Left renal cortex interstitium (tissue), 4 donors: ENCODE results near the gene SSBP4. TPM values are rescaled to one million over a fixed set of nuclear protein-coding genes. Genes with fewer than 3 reads are reported as not detected.

Experiments used
- DNase-seq, 4 donors: peaks; one replicate each; pipeline ENCODE4 v3.0.0-alpha.2; 2013; ENCODE audit warnings: low read depth in 4 of 4, low spot score in 2 of 4, missing footprints in 1 of 4
- polyA plus RNA-seq, 4 donors: library from polyadenylated mRNA; unstranded; fragments of 120-200 nt; gene quantifications; one replicate each; pipeline ENCODE4 v1.2.1, GENCODE V29; 2013; ENCODE audit not compliant: insufficient read length in 4 of 4

The SSBP4 gene
- polyA plus RNA-seq, 4 donors = 56.3 to 130 (median 114) TPM

GRCh38 chr19:18419699-18420460 is 682 bp downstream of the SSBP4 start:
- no peak for DNase-seq

DNA sequence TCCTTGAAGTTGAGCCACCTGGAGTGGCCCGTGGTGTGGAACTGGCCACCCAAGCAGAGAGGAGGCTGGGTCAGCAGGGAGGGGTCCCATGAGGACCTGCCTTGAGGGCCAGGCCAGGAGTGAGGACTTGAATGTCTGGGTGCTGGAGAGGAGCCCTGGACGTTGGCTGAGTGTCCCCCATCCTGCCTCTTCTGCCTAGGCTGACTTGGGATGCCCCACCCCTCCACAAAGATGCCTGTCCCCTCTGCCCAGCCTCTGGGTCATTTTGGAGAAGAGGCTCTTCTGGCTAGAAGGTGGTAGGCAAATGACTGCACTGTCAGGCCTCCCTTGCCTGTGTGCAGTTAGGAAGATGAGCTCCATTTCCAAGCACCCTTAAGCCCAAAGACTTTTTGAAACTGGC is 1.7 kb downstream of the SSBP4 start:
- no peak for DNase-seq

DNA sequence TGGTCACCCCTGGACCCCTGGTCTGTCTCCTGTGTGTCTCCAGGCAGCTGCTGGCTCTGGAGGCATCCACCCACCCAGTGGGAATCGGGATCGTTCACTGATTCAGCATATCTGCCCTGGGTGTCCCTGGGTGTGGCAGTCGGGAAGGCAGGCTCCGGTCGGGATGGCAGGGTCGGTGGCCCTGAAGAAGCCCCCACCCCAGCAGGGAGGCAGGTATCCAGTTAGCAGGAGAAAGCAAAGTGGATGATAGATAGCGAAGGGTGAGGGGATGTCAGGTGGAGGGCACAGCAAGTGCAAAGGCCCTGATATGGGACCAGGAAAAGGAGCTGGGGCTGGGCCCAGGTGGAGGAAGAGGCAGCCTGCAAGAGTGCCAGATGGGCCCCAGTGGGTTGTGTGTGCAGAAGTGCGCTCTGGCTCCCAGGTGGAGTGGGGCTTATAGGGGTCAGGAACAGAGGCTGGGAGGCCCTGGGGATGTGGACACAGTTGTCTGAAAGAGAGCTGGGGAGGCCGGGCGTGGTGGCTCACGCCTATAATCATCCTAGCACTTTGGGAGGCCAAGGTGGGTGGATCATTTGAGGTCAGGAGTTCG is 2.3 kb downstream of the SSBP4 start:
- DNase-seq = no peak

DNA sequence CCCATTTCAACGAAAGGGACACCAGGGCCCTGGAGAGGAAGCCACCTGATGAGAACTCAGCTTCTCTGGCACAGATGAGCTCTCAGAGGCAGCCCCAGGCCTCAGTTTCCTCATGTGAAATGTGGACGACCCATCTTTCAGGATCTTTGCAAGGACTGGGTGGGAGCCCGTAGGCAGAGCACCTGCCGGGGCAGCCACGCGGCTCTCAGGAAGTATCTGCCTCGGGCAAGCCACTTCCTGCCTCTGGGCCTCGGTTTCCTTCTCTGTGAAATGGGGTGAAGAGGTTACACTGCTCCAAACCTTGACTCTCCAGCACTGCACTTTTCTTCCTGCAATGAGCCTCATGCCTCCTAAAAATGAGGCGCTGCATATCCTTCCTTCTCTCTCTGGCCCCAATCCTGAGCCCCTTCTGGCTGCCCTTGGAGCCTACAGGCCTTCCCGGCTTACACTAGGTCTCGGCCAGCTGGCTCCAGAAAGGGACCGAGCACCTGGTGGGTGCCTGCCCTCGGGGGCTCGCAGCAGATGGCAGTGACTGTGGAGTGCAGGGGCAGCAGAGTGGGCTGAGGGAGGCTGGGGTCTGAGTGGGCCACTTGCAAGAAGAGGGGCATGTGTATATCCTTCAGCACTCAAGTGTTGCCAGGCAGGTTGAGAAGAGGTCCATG is 3.5 kb downstream of the SSBP4 start:
- no peak for DNase-seq

DNA sequence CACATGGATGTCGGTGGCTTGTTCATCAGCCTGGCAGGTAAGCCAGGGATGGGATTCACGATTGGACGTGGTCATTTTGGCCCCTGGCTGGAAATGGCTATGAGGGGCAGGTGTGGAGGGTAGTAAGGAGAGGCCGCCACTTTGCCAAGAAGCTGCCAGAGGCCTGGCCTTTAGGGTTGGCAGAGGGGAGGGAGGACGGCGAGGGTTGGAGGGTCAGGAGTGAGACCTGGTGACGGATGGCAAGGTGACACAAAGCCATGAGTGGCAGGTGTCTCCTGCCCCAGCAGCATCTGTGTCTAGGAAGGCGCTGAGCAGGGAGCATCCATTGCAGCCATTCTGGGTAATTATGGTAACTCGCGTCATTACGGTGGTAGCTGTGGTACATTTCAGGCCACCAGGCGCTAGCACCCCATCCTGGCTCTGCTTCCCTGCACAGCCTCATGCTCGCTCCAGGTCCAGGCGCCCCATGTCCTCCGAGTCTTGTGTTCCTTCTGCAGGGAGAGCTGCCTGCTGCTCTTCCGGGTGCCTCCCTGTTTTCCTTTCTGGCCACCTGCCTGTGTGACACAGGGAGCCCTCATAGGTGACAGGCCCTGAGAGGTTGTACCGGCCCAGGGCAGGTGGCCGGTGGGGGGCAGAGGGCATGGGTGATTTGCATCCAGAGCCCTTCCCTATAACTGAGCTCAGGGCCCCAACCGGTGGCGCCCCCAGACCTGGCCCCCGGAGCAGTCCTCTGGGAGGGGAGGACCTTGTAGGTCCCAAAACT is 4.2 kb downstream of the SSBP4 start:
- DNase-seq = no peak

GRCh38 chr19:18424122-18424889 is 5.1 kb downstream of the SSBP4 start:
- DNase-seq = no peak

GRCh38 chr19:18424890-18425514 is 5.8 kb downstream of the SSBP4 start:
- DNase-seq = no peak

DNA sequence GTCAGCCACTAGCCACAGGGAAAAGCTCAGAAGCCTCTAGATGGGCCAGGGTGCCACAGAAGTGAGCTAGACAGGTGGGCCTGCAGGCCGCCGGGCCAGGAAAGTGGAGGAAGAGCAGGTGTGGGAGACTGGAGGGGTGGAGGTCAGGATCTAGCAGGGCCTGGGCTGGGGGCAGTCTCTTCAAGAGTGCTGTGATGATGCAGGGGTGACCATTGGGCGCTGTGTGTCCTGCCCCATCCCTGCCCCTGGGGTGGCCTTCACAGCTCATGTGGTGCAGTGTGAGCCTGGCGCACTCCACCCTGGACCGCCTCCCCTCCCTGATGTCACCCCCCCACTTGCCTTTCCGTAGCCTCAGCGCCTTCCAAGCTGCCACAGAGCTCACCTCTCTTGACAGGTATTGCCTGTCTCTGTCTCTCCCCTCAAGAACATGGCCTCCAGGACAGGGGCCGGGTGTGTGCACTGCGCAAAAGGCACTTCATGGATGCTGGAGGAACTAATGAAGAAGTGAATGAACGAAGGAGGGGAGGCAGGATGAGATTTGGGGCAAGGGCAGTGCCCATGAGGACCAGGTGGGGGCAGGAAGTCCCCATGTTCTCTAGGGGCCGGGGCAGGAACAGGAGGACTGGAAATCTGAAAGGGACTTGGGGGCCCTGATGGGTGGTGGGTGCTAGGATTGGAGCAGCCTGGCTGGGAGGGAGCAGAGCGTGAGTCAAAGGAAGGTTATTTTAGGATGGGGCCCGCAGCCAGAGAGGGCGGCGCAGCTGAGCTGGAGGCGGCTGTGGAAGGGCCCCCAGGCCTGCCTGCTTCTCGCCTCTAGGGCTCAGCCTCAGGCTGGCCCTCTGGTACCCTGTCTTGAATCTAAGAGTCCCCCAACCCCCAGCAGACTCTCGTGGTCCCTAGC is 6.6 kb downstream of the SSBP4 start:
- no peak for DNase-seq

- DNase-seq = no peak
Observed at GRCh38 chr19:18426416-18426767, 7.2 kb downstream of the SSBP4 start.

DNA sequence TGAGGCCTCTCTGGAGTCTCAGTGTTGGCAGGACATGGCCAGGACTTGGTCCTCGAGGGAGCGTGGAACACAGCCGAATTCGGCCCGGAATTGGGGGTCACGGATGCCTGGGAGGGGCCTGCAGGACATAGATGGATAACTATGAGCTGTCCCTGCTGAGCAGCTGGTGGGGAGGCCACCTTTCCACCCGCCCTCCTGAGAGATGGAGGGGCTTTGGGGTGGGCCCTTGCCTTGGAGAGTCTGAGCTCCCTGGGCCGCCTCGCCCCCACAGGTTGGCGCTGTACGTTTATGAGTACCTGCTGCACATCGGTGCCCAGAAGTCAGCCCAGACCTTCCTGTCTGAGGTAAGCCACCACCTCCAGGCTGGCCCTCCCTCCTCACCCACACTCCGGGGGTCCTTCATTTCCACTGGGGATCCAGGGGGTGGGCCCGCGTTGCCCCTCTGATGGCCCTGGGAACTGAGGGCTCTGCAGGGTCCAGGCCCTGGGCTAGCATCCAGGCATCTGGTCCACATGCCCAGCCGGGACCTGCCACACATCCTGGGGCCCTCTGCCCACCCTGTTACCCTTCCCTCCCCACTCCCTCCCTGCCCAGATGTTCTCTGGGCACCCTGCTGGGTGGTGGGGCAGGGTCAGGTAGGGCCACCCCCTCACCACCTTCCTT is 8.0 kb downstream of the SSBP4 start:
- no peak for DNase-seq

GRCh38 chr19:18427743-18428113 is 8.5 kb downstream of the SSBP4 start:
- DNase-seq = no peak

- no peak for DNase-seq
Observed at GRCh38 chr19:18428173-18428786, 9.1 kb downstream of the SSBP4 start.

GRCh38 chr19:18428787-18429674 is 9.8 kb downstream of the SSBP4 start:
- DNase-seq = no peak

- DNase-seq = no peak
Observed at GRCh38 chr19:18429717-18430416, 10.7 kb downstream of the SSBP4 start.

DNA sequence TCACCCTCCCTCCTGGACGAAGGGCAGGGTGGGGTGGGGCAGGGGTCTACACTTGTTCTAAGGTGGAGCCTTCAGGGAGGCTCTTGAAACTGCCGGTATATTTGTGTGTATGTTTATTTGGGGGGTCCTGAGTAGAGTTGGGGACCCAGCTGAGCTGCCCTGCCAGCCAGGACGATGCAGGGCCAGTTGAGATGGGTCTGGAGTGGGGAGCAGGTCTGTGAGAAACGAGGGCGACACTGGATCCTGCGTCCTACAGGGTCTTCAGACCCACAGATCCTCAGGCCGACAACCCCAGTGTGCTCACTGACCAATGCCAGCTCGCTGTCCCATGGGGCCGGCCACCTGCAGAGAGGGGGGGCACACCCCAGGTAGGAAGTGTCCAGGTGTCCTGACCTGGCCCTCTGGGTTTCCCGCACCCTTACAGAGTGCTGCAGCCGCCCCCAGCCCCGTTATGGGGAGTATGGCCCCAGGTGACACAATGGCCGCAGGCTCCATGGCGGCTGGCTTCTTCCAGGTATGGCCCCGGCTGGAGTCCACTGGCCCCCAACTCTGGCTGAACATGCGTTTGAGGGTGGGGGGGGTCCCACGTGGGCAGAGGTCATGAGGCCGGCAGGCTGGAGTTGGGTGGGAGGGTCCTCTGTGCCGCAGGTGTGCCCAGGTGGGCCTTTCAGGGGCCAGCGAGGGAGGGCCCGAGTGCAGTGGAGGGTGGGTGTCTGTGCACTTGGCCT is 11.4 kb downstream of the SSBP4 start:
- DNase-seq = no peak
